Esophagus muscularis mucosa (tissue), 4 donors: ENCODE data around the gene DGCR2.

ENCODE experiments used
- EP300 ChIP-seq: sonication (generic); formaldehyde crosslinking; IDR thresholded peaks from one replicate; pipeline ENCODE4 v1.6.1; 2017; ENCODE audit warnings: antibody characterized with exemption
- POLR2AphosphoS5 ChIP-seq, 2 donors: sonication (generic); formaldehyde crosslinking; IDR thresholded peaks; one replicate each; pipeline ENCODE4 v1.6.1; 2017; ENCODE audit warnings: antibody characterized with exemption in 2 of 2
- TF ChIP-seq, protein P1 (sequence below), 3 experiments: fragments of 200-600 bp in 2 of 3; fragments of 450-650 bp in 1 of 3; sonication (generic) in 2 of 3; IDR thresholded peaks; one replicate each; pipeline ENCODE4 v1.5.1; 2017 to 2019; ENCODE audit warnings: antibody characterized with exemption in 3 of 3, mild to moderate bottlenecking in 2 of 3, moderate library complexity in 1 of 3

DNA sequence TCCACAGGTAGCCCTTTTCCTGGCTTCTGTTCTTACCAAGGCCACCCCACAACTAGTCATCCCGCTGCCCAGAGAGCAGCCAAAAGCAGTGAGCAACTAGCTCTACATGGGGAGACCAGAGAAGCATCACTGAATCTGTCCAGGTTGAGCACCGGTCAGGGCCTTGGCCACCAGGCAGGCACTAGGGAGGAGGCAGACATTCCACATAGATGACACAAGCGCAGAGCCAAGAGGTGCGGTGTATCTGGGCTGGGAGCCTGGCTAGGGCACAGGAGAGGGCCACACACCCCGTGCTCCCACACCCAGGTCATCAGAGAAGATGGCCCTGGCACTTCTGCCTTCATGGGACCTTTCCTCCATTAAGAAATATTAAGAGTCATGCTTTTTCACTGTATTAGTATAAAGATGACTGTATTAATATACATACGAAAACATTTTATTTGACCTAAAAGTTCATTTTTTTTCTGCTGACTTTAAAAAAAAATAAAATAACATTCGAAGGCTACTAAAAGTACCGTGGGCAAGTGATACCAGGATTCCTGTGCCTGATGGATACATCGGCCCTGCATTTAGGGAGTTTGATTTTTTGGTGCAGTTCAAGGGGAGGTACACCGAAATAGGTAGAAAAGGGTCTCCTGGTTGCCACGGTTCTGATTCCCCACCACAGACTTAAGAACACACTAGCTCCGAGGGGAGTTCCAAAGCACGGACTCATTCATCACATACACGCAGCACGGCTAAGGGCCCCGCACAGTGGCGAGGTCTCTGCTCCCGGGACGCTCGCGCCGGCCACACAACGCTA lies 1.2 kb downstream of the DGCR2 start:
- TF ChIP-seq, protein P1, sequence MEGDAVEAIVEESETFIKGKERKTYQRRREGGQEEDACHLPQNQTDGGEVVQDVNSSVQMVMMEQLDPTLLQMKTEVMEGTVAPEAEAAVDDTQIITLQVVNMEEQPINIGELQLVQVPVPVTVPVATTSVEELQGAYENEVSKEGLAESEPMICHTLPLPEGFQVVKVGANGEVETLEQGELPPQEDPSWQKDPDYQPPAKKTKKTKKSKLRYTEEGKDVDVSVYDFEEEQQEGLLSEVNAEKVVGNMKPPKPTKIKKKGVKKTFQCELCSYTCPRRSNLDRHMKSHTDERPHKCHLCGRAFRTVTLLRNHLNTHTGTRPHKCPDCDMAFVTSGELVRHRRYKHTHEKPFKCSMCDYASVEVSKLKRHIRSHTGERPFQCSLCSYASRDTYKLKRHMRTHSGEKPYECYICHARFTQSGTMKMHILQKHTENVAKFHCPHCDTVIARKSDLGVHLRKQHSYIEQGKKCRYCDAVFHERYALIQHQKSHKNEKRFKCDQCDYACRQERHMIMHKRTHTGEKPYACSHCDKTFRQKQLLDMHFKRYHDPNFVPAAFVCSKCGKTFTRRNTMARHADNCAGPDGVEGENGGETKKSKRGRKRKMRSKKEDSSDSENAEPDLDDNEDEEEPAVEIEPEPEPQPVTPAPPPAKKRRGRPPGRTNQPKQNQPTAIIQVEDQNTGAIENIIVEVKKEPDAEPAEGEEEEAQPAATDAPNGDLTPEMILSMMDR (IDR thresholded peaks at IDR 0.05), result no peak
- TF ChIP-seq EP300, result no peak
- TF ChIP-seq POLR2AphosphoS5 (IDR thresholded peaks at IDR 0.05), result no peak
